Measurements from ENCODE around the gene FHAD1. TPM values are rescaled to one million over a fixed set of nuclear protein-coding genes. Genes with fewer than 3 reads are reported as not detected.
"Not testable (repeated sequence)": the region's sequence is repeated elsewhere in the genome, so short reads cannot be mapped to it uniquely, and the experiment has no call there.

The FHAD1 gene
- total and polyA plus RNA-seq, 10 of the 15 experiments (the other 5 are each of a cell fraction or from before 2014, with no cell fraction given): 0.09 to 1.0 (median 0.32) TPM; not detected in 2

DNA sequence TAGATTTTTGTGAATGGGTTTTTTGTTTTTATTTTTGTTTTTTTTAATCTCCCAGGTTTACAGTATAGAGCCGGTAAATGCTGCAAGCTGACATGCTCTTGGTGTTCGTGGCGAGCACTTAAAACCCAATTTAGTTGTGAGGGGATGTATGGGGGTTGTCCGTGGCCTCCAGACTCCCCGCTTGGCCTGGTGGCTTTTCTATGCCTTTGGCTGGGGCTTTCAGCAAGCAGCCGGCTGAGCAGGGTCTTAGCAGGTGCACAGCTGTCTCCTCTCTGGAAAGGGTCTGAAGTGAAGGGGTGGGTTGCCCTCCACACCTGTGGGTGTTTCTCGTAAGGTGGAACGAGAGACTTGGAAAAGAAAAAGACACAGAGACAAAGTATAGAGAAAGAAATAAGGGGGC is 131.7 kb downstream of the FHAD1 start:
- no peaks in the 10 kb centered on the region for H3K36me3 ChIP-seq (ENCODE audit: control insufficient read depth in 2 of 2, insufficient read depth in 2 of 2, low read length in 1 of 2)
- no peak overlapping the region for H3K27ac ChIP-seq (ENCODE audit: control insufficient read depth, insufficient read depth)
- SMC1A ChIA-PET (ENCODE audit: uncharacterized antibody, unreplicated experiment): no interaction called here
- in situ Hi-C loops (cut with MboI) (no loop called here), intact Hi-C loops (cut with micrococcal nuclease; ENCODE audit: unreplicated experiment) (no loop called here)
- CTCF ChIA-PET: no interaction called here
- H3K27me3 ChIP-seq (replicated peaks in 1 of 2; ENCODE audit: control insufficient read depth in 2 of 2, insufficient read depth in 2 of 2, low read length in 1 of 2): no peaks in the 10 kb centered on the region; a peak in 1 of 4 replicates
- no peak overlapping the region for H3K4me2 ChIP-seq (ENCODE audit: control insufficient read depth, insufficient read depth)
- ATAC-seq: no peak
- no peak overlapping the region for H2AFZ ChIP-seq (ENCODE audit: control insufficient read depth, low read depth, low read length)
- POLR2A ChIA-PET: no interaction called here
- TF ChIP-seq SMARCA5 (IDR thresholded peaks at IDR 0.05): no peak
- TF ChIP-seq RELA (IDR thresholded peaks at IDR 0.05; ENCODE audit: borderline replicate concordance, partially characterized antibody): no peak
- TF ChIP-seq ZNF24 (IDR thresholded peaks at IDR 0.05): no peak
- TF ChIP-seq, protein P1, sequence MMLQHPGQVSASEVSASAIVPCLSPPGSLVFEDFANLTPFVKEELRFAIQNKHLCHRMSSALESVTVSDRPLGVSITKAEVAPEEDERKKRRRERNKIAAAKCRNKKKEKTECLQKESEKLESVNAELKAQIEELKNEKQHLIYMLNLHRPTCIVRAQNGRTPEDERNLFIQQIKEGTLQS (IDR thresholded peaks at IDR 0.05; ENCODE audit: borderline replicate concordance, extremely low read depth, low read depth, low read length): no peak
- no peak for TF ChIP-seq MYC (IDR thresholded peaks at IDR 0.05; ENCODE audit: insufficient read depth, insufficient read length, insufficient replicate concordance, low read length, severe bottlenecking)
- no peak for TF ChIP-seq BRCA1 (IDR thresholded peaks at IDR 0.05; ENCODE audit: low read depth, low read length)
- no peak for TF ChIP-seq IRF4 (IDR thresholded peaks at IDR 0.05; ENCODE audit: low read depth, low read length)
- TF ChIP-seq ZNF217 (IDR thresholded peaks at IDR 0.05): no peak
- no peak for TF ChIP-seq MTA3 (IDR thresholded peaks at IDR 0.05; ENCODE audit: borderline replicate concordance, low read length)
- TF ChIP-seq, protein P2, sequence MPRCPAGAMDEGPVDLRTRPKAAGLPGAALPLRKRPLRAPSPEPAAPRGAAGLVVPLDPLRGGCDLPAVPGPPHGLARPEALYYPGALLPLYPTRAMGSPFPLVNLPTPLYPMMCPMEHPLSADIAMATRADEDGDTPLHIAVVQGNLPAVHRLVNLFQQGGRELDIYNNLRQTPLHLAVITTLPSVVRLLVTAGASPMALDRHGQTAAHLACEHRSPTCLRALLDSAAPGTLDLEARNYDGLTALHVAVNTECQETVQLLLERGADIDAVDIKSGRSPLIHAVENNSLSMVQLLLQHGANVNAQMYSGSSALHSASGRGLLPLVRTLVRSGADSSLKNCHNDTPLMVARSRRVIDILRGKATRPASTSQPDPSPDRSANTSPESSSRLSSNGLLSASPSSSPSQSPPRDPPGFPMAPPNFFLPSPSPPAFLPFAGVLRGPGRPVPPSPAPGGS (IDR thresholded peaks at IDR 0.05; ENCODE audit: borderline replicate concordance, insufficient read depth, low read depth, low read length, poor library complexity, severe bottlenecking): no peak
- no peak for FAIRE-seq
- RAD21 ChIA-PET (ENCODE audit: unreplicated experiment): no interaction called here
- DNase-seq (ENCODE audit: low read depth, low spot score): no peak
- no peak overlapping the region for H3K4me3 ChIP-seq
- H3K9me3 ChIP-seq (replicated peaks; ENCODE audit: control insufficient read depth, insufficient read depth, low read length): no peaks in the 10 kb centered on the region
- no peaks in the 10 kb centered on the region for H3K79me2 ChIP-seq (ENCODE audit: control insufficient read depth, insufficient read depth, low read length)
- BruUV-seq (replicated peaks): no TSS peak
- H3K4me1 ChIP-seq (ENCODE audit: control insufficient read depth, insufficient read depth, low read length): no peaks in the 10 kb centered on the region
- WGBS (ENCODE audit: insufficient coverage, insufficient replicate concordance, low lambda C conversion rate, missing lambda C conversion rate): 27% methylated on average over 8 of the region's 8 CpGs
- no peaks in the 10 kb centered on the region for H4K20me1 ChIP-seq (ENCODE audit: control insufficient read depth, insufficient read depth)
- H3K9ac ChIP-seq (ENCODE audit: control insufficient read depth, insufficient read depth, low read length): no peak overlapping the region

DNA sequence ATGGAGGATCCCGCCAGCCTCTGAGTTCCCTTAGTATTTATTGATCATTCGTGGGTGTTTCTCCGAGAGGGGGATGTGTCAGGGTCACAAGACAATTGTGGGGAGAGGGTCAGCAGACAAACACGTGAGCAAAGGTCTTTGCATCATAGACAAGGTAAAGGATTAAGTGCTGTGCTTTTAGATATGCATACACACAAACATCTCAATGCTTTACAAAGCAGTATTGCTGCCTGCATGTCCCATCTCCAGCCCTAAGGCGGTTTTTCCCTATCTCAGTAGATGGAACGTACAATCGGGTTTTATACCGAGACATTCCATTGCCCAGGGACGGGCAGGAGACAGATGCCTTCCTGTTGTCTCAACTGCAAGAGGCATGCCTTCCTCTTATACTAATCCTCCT is 132.1 kb downstream of the FHAD1 start:
- intact Hi-C loops (cut with micrococcal nuclease; ENCODE audit: unreplicated experiment); RAD21 ChIA-PET (ENCODE audit: unreplicated experiment); BruUV-seq (replicated peaks); H3K4me1 ChIP-seq (ENCODE audit: control insufficient read depth, insufficient read depth, low read length); H3K9me3 ChIP-seq (replicated peaks; ENCODE audit: control insufficient read depth, insufficient read depth, low read length); CTCF ChIA-PET; POLR2A ChIA-PET; FAIRE-seq; in situ Hi-C loops (cut with MboI); H3K36me3 ChIP-seq (ENCODE audit: control insufficient read depth in 2 of 2, insufficient read depth in 2 of 2, low read length in 1 of 2); H3K9ac ChIP-seq (ENCODE audit: control insufficient read depth, insufficient read depth, low read length); SMC1A ChIA-PET (ENCODE audit: uncharacterized antibody, unreplicated experiment); H3K27me3 ChIP-seq (replicated peaks in 1 of 2; ENCODE audit: control insufficient read depth in 2 of 2, insufficient read depth in 2 of 2, low read length in 1 of 2); DNase-seq (ENCODE audit: low read depth, low spot score); H2AFZ ChIP-seq (ENCODE audit: control insufficient read depth, low read depth, low read length); ATAC-seq; H3K4me3 ChIP-seq; H3K4me2 ChIP-seq (ENCODE audit: control insufficient read depth, insufficient read depth); H3K27ac ChIP-seq (ENCODE audit: control insufficient read depth, insufficient read depth); H3K79me2 ChIP-seq (ENCODE audit: control insufficient read depth, insufficient read depth, low read length); H4K20me1 ChIP-seq (ENCODE audit: control insufficient read depth, insufficient read depth): not testable (repeated sequence)
- WGBS (ENCODE audit: insufficient coverage, insufficient replicate concordance, low lambda C conversion rate, missing lambda C conversion rate): 48% methylated on average over 6 of the region's 9 CpGs
